HepG2 (cell line): ENCODE data around the gene HDAC5. TPM values are rescaled to one million over a fixed set of nuclear protein-coding genes. Genes with fewer than 3 reads are reported as not detected.

Experiments used
- E2F5 ChIP-seq: sonication (generic); formaldehyde crosslinking; conservative IDR thresholded peaks from 2 replicates; pipeline ENCODE4 v1.4.0; 2020; ENCODE audit warnings: missing genetic modification reagents
- MBD4 ChIP-seq: IDR thresholded peaks from 2 replicates; pipeline ENCODE4 v1.6.1; 2012; ENCODE audit warnings: low read length, inconsistent platforms, borderline replicate concordance
- PRMT3 ChIP-seq: sonication (generic); formaldehyde crosslinking; IDR thresholded peaks from 2 replicates; pipeline ENCODE4 v1.8.1; 2022; ENCODE audit warnings: low read depth, mild to moderate bottlenecking, moderate library complexity, missing genetic modification reagents, borderline replicate concordance
- RNF2 ChIP-seq: fragments of 450-650 bp; conservative IDR thresholded peaks from 2 replicates; pipeline ENCODE4 v1.6.1; 2016; ENCODE audit warnings: low read depth
- SCMH1 ChIP-seq: sonication (generic); formaldehyde crosslinking; IDR thresholded peaks from 2 replicates; pipeline ENCODE4 v1.9.0; 2021; ENCODE audit warnings: missing genetic modification reagents, mild to moderate bottlenecking, borderline replicate concordance
- SIN3B ChIP-seq: fragments of 150-350 bp; IDR thresholded peaks from 2 replicates; pipeline ENCODE4 v1.6.1; 2014; ENCODE audit warnings: low read length
- SMC3 ChIP-seq: IDR thresholded peaks from 2 replicates; pipeline ENCODE4 v1.6.1; 2011; ENCODE audit warnings: low read length, improper control_type of control experiment
- STAT6 ChIP-seq: sonication (generic); formaldehyde crosslinking; IDR thresholded peaks from 2 replicates; pipeline ENCODE4 v1.4.0; 2020; ENCODE audit warnings: missing genetic modification reagents, mild to moderate bottlenecking, borderline replicate concordance
- UBTF ChIP-seq: sonication (generic); formaldehyde crosslinking; IDR thresholded peaks from 2 replicates; pipeline ENCODE4 v1.4.0; 2020; ENCODE audit warnings: mild to moderate bottlenecking, missing genetic modification reagents
- ZNF180 ChIP-seq: sonication (generic); formaldehyde crosslinking; IDR thresholded peaks from 2 replicates; pipeline ENCODE4 v1.4.0; 2020; ENCODE audit warnings: low read depth, missing genetic modification reagents, borderline replicate concordance
- ZNF3 ChIP-seq: IDR thresholded peaks from 2 replicates; pipeline ENCODE4 v1.7.0; 2017; ENCODE audit warnings: inconsistent platforms
- ZNF33A ChIP-seq: sonication (generic); formaldehyde crosslinking; IDR thresholded peaks from 2 replicates; pipeline ENCODE4 v1.5.1; 2020; ENCODE audit warnings: missing genetic modification reagents, mild to moderate bottlenecking, moderate library complexity, borderline replicate concordance
- ZNF543 ChIP-seq: sonication (generic); formaldehyde crosslinking; IDR thresholded peaks from 2 replicates; pipeline ENCODE4 v1.4.0; 2020; ENCODE audit warnings: mild to moderate bottlenecking, missing genetic modification reagents
- polyA plus RNA-seq, 8 experiments: library from polyadenylated mRNA; depleted of rRNA in 3 of 8; stranded (reverse) in 7 of 8; unstranded in 1 of 8; fragments of >200 nt; fragmentation: Illumina TruSeq in 4 of 8; extraction: Trizol in 4 of 8; gene quantifications; 2 replicates each; pipeline versions ENCODE4 v1.2.1 to v1.2.3, GENCODE V29; 2011 to 2016; ENCODE audit warnings: low read depth in 4 of 8, missing spikeins in 1 of 8, mixed read lengths in 1 of 8; ENCODE audit not compliant: insufficient read depth in 1 of 8
- total RNA-seq, 5 experiments: library from RNA; depleted of rRNA; stranded (reverse); fragments of >200 nt; fragmentation: Illumina TruSeq; extraction: Trizol; gene quantifications; 2 replicates each; pipeline ENCODE4 v1.2.3, GENCODE V29; 2016; ENCODE audit warnings: low read depth in 1 of 5
- TF ChIP-seq, protein P1 (sequence below): sonication (generic); formaldehyde crosslinking; IDR thresholded peaks from 2 replicates; pipeline ENCODE4 v1.4.0; 2020; ENCODE audit warnings: mild to moderate bottlenecking, missing genetic modification reagents, borderline replicate concordance
- TF ChIP-seq, protein P2 (sequence below): sonication (generic); formaldehyde crosslinking; IDR thresholded peaks from 2 replicates; pipeline ENCODE4 v1.8.1; 2023; ENCODE audit warnings: missing genetic modification reagents, inconsistent platforms, borderline replicate concordance
- TF ChIP-seq, protein P3 (sequence below): sonication (generic); formaldehyde crosslinking; IDR thresholded peaks from 2 replicates; pipeline ENCODE4 v1.5.0; 2020; ENCODE audit warnings: missing genetic modification reagents
- TF ChIP-seq, protein P4 (sequence below): sonication (generic); formaldehyde crosslinking; IDR thresholded peaks from 2 replicates; pipeline ENCODE4 v1.8.0; 2022; ENCODE audit warnings: mild to moderate bottlenecking, missing genetic modification reagents

The HDAC5 gene
- total and polyA plus RNA-seq, 2 of the 13 experiments (the other 11 are each of a cell fraction or from before 2014, with no cell fraction given) = 46.4 to 85.4 TPM

- peak; percentile 66 for TF ChIP-seq UBTF (CRISPR knock-in tag)
- TF ChIP-seq PRMT3 (CRISPR knock-in tag) = 0 out of 2 replicates have a peak, but pooled peaks have one; percentile 56
- TF ChIP-seq ZNF33A (CRISPR knock-in tag) = no peak
- no peak for TF ChIP-seq SCMH1 (CRISPR knock-in tag)
- no peak for TF ChIP-seq RNF2
- TF ChIP-seq ZNF3 = no peak
- no peak for TF ChIP-seq ZNF180
- TF ChIP-seq, protein P1, sequence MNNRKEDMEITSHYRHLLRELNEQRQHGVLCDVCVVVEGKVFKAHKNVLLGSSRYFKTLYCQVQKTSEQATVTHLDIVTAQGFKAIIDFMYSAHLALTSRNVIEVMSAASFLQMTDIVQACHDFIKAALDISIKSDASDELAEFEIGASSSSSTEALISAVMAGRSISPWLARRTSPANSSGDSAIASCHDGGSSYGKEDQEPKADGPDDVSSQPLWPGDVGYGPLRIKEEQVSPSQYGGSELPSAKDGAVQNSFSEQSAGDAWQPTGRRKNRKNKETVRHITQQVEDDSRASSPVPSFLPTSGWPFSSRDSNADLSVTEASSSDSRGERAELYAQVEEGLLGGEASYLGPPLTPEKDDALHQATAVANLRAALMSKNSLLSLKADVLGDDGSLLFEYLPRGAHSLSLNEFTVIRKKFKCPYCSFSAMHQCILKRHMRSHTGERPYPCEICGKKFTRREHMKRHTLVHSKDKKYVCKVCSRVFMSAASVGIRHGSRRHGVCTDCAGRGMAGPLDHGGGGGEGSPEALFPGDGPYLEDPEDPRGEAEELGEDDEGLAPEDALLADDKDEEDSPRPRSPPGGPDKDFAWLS = no peak
- TF ChIP-seq ZNF543 (CRISPR knock-in tag) = peak; percentile 85
- TF ChIP-seq, protein P2, sequence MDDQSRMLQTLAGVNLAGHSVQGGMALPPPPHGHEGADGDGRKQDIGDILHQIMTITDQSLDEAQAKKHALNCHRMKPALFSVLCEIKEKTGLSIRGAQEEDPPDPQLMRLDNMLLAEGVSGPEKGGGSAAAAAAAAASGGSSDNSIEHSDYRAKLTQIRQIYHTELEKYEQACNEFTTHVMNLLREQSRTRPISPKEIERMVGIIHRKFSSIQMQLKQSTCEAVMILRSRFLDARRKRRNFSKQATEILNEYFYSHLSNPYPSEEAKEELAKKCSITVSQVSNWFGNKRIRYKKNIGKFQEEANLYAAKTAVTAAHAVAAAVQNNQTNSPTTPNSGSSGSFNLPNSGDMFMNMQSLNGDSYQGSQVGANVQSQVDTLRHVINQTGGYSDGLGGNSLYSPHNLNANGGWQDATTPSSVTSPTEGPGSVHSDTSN = no peak
- no peak for TF ChIP-seq SMC3
- TF ChIP-seq, protein P3, sequence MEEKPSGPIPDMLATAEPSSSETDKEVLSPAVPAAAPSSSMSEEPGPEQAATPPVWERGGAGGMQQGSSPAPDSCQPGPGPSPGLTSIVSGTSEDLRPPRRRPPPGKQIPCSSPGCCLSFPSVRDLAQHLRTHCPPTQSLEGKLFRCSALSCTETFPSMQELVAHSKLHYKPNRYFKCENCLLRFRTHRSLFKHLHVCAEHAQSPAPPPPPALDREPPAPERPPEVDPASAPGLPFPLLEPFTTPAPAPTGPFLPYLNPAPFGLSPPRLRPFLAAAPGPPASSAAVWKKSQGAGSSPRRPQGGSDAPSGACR (CRISPR knock-in tag) = no peak
- TF ChIP-seq STAT6 (CRISPR knock-in tag) = no peak; the same call in 1 of the 2 replicates
- no peak; the same call in 1 of the 2 replicates for TF ChIP-seq E2F5 (CRISPR knock-in tag)
- TF ChIP-seq SIN3B = no peak; the same call in 1 of the 2 replicates
- TF ChIP-seq, protein P4, sequence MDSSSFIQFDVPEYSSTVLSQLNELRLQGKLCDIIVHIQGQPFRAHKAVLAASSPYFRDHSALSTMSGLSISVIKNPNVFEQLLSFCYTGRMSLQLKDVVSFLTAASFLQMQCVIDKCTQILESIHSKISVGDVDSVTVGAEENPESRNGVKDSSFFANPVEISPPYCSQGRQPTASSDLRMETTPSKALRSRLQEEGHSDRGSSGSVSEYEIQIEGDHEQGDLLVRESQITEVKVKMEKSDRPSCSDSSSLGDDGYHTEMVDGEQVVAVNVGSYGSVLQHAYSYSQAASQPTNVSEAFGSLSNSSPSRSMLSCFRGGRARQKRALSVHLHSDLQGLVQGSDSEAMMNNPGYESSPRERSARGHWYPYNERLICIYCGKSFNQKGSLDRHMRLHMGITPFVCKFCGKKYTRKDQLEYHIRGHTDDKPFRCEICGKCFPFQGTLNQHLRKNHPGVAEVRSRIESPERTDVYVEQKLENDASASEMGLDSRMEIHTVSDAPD (CRISPR knock-in tag) = no peak
- no peak for TF ChIP-seq MBD4
Observed at GRCh38 chr17:44066204-44066930, 57.1 kb downstream of the HDAC5 start, which contains the start of gene LSM12 (continued).
